Rectal smooth muscle tissue (tissue), 1 donor: ENCODE results near the gene PGBD5.
"Not testable (repeated sequence)": the region's sequence is repeated elsewhere in the genome, so short reads cannot be mapped to it uniquely, and the experiment has no call there.

Experiments
- H3K27ac ChIP-seq: one replicate; pipeline ENCODE4 v1.7.0; 2013; ENCODE audit warnings: low read depth, low read length, inconsistent platforms
- H3K27me3 ChIP-seq: one replicate; pipeline ENCODE4 v1.7.0; 2013; ENCODE audit warnings: low read length; ENCODE audit not compliant: control insufficient read depth, insufficient read depth
- H3K36me3 ChIP-seq: one replicate; pipeline ENCODE4 v1.7.0; 2013; ENCODE audit warnings: low read length; ENCODE audit not compliant: control insufficient read depth, insufficient read depth
- H3K4me1 ChIP-seq: one replicate; pipeline ENCODE4 v1.7.0; 2013; ENCODE audit warnings: low read length; ENCODE audit not compliant: control insufficient read depth, insufficient read depth
- H3K4me3 ChIP-seq: one replicate; pipeline ENCODE4 v1.7.0; 2013; ENCODE audit warnings: low read length
- H3K9ac ChIP-seq: one replicate; pipeline ENCODE4 v1.7.0; 2013; ENCODE audit warnings: low read length

Gene PGBD5

DNA sequence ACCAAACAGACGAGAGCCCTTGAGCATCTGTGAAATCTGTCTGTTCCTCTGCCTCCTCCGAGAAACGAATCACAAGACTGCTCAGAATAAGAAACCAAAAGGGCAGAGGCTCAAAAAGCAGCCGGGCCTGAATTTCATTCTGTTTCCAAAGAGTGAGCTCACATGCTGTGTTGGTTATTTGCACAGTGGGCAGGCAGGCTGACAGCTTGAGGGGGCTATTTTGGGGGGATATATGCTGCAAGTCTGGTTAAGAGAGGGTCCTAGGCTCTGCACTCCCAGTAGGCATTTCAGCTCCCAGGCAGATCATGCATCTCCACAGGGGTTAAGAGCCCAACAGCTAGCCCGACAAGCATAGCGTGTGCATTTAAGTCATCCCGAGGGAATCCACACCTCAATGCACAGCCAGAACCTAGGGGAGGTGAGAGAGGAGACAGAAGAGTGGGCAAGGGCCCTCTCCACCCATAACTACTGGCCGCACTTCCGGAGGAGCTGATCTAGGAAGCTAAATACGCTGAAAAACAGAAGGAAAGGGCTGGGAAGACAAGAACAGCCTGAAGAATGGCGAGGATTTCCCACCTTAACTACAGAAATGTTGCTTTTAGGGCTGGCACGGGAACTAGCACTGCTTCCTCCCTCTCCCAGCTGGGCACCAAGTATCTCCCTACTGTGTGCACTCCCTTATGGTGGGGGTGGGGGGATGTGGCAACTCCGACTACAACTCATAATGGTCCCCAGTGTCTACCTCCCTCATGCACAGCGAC lies 3.7 kb downstream of the PGBD5 start:
- H3K9ac ChIP-seq: no peak overlapping the region
- no peaks in the 10 kb centered on the region for H3K36me3 ChIP-seq
- H3K4me3 ChIP-seq: no peak overlapping the region
- H3K27ac ChIP-seq: no peak overlapping the region
- peaks cover 11% of the 10 kb centered on the region for H3K27me3 ChIP-seq
- peaks cover 2% of the 10 kb centered on the region for H3K4me1 ChIP-seq

DNA sequence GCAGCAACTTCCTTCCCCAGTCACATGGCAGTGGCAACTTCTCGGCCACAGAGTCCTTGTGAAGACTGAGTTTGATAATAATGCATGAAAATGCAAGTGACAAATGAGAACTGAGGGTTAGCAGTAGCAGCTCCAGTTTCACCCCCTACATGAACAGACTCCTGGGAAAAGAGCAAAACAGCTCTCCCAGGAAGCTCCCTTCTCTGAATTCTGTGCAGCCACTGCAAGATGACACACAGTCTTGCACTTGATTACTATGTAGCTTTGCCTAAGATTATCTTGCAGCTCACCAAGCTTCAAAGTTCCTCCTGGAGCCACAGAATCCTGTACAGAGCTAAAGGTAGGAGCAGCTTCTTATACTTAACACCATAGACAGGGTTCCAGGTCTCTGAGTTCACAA lies 4.7 kb downstream of the PGBD5 start:
- no peak overlapping the region for H3K27ac ChIP-seq
- H3K27me3 ChIP-seq: peaks cover 11% of the 10 kb centered on the region
- peaks cover 2% of the 10 kb centered on the region for H3K4me1 ChIP-seq
- H3K36me3 ChIP-seq: no peaks in the 10 kb centered on the region
- H3K9ac ChIP-seq: no peak overlapping the region
- no peak overlapping the region for H3K4me3 ChIP-seq

DNA sequence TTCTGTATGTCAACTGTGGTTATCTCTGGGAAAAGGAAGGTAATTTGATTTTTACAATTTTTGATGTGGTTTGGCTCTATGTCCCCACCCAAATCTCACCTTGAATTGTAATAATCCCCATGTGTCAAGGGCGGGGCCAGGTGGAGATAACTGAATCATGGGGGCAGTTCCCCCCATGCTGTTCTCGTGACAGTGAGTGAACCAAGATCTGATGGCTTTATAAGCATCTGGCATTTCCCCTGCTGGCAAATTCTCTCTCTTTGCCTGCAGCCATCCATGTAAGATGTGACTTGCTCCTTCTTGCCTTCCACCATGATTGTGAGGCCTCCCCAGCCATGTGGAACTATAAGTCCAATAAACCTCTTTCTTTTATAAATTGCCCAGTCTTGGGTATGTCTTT lies 5.8 kb downstream of the PGBD5 start:
- not testable (repeated sequence) for H3K9ac ChIP-seq, H3K4me3 ChIP-seq, H3K27ac ChIP-seq, H3K4me1 ChIP-seq, H3K36me3 ChIP-seq
- H3K27me3 ChIP-seq: peaks cover 11% of the 10 kb centered on the region

DNA sequence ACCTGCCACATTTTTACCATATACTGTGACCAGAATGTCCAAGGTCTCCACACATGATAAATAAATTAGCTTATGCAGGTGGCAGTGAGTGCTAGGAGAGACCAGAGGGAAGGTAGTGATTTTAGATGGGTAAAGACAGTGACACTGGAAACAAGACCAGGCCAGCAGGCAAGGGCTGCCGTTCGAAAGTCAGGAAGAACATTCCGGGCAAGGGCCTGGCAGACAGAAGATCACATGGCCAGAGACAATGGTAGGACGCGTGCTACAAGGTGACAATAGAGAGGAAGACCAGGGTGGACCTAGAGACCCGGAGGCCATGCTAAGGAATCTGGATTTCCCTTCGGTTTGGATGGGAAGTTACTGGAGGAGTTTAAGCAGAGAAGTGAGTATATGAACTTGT lies 9.7 kb downstream of the PGBD5 start:
- Histone ChIP-seq H3K4me1 (no peaks in the 10 kb centered on the region), H3K4me3 (no peak overlapping the region), H3K36me3 (no peaks in the 10 kb centered on the region), H3K27ac (no peak overlapping the region), H3K9ac (no peak overlapping the region), H3K27me3 (no peaks in the 10 kb centered on the region)

DNA sequence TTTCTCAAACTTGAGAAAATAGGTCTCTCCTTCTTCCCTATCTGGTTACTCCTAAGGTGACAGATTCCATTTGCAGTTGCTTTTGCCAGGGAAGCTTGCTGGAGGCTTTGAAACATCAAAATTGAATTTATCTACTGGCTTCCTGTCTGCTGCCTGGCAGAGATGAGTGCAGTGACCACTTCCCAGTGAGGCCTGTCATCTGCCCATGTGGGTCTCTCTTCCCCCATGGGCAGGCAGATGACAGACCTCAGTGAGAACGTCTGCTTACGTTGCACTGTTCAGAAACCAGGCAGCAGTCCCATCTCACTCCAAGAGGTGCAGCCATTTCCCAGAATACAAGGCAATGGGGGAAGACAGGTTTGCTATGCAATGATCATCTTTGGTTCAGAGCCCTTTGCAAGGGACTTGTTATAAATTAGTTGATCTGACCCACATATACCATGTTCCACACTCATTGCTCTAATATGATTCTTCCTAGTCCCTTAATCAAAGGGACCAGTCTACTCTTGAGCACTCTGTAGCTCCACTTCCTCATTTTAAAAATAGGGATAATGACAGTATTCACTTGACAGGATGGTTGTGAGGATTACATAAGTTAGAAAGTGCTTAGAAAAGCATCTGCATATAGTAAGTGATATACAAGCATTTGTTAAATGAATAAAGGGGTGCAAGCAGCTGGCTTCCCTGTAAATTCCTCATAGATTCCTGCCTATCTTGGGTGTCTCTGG lies 10.6 kb downstream of the PGBD5 start:
- H3K27me3 ChIP-seq: no peaks in the 10 kb centered on the region
- no peak overlapping the region for H3K4me3 ChIP-seq
- H3K27ac ChIP-seq: no peak overlapping the region
- no peak overlapping the region for H3K9ac ChIP-seq
- no peaks in the 10 kb centered on the region for H3K4me1 ChIP-seq
- H3K36me3 ChIP-seq: no peaks in the 10 kb centered on the region

DNA sequence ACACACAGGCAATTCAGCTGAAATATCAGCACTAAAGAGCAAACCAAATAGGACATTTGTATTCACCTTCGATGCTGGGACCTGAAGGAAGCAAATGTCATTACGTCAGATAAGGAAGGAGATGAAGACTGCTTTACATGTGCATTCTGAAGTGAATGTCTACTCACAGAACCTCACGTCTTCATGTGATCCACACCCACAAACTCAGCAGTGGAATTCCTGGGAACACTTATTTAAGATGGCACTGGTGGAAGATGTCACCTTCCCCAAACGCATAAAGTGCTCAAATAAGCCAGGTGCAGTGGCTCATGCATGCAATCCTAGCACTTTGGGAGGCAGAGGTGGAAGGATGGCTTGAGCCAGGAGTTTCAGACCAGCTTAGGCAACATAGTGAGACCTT lies 11.4 kb downstream of the PGBD5 start:
- Histone ChIP-seq H3K4me3 (no peak overlapping the region), H3K27ac (no peak overlapping the region), H3K4me1 (no peaks in the 10 kb centered on the region), H3K27me3 (no peaks in the 10 kb centered on the region), H3K9ac (no peak overlapping the region), H3K36me3 (no peaks in the 10 kb centered on the region)

DNA sequence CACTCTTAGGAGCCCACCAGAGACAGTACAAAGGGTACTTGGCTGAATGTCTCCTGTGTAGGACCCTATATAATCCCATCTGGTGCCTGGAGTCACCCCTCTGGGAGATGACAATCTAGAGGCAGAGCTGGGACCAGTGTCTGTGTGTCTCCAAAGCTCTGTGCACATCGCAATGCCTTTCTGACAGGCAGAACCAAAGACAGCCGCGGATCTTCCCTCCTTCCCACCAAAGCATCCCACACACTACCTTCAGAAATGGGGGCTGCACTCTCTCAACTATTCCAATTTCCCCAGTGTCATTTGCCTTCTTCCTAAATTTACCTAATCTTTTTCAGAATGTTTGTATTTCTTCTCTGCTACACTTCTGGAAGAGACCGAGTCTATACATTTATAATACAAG lies 12.0 kb downstream of the PGBD5 start:
- Histone ChIP-seq H3K27me3 (no peaks in the 10 kb centered on the region), H3K4me3 (no peak overlapping the region), H3K4me1 (no peaks in the 10 kb centered on the region), H3K36me3 (no peaks in the 10 kb centered on the region), H3K9ac (no peak overlapping the region), H3K27ac (no peak overlapping the region)

DNA sequence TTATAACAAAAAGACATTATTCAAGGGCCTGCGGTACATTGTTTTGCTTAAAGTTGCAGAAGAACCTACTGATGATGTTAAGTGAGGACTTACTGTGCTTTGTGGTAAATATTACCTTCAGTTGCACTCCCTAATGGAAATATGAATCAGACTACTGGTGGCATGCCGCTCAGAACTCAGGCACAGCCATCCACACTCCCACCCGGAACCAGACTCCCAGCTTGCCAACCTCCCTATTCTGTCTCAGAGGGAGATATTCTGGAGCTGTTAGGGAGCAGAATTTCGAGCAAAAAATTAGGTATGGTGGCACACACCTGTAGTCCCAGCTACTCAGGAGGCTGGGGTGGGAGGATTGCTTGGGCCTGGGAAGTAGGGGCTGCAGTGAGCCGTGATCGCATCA lies 13.1 kb downstream of the PGBD5 start:
- Histone ChIP-seq H3K27ac (no peak overlapping the region), H3K4me1 (no peaks in the 10 kb centered on the region), H3K9ac (no peak overlapping the region), H3K27me3 (no peaks in the 10 kb centered on the region), H3K36me3 (no peaks in the 10 kb centered on the region), H3K4me3 (no peak overlapping the region)

DNA sequence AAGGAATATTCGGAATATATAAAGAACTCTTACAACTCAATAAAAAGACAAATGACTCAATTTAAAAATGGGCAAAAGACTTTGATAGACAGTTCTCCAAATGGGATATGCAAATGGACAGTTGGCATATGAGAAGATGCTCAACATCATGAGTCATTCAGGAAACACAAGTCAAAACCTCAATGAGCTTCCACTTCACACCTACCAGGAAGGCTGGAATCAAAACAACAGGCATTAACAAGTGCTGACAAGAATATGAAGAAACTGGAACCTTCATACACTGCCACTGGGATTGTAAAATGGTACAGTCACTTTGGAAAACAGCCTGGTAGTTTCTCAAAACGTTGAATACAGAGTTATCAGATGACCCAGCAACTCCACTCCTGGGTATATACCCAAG lies 17.2 kb downstream of the PGBD5 start:
- H3K4me1 ChIP-seq: no peaks in the 10 kb centered on the region
- no peaks in the 10 kb centered on the region for H3K27me3 ChIP-seq
- no peak overlapping the region for H3K27ac ChIP-seq
- no peaks in the 10 kb centered on the region for H3K36me3 ChIP-seq
- H3K9ac ChIP-seq: no peak overlapping the region
- H3K4me3 ChIP-seq: no peak overlapping the region

DNA sequence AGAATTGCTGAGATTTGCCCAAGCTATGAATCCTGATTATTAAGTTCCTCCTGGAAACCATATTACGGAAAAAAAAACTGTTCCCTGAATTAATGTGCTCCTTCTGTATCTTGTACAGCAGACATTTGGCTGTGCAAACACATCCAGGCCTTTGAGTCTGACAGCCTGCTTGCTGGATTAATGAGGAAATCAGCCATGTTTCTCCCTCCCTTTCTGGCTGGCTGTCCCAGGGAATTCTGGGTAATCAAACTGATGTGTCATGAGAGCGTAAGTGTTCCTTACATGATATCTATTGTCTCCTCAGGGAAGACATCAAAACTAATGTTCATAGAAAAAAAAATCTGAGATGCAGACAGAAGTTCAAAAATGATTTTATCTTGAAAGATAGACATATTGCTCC lies 18.8 kb downstream of the PGBD5 start:
- Histone ChIP-seq H3K27me3 (no peaks in the 10 kb centered on the region), H3K36me3 (no peaks in the 10 kb centered on the region), H3K4me1 (no peaks in the 10 kb centered on the region), H3K27ac (no peak overlapping the region), H3K4me3 (no peak overlapping the region), H3K9ac (no peak overlapping the region)

DNA sequence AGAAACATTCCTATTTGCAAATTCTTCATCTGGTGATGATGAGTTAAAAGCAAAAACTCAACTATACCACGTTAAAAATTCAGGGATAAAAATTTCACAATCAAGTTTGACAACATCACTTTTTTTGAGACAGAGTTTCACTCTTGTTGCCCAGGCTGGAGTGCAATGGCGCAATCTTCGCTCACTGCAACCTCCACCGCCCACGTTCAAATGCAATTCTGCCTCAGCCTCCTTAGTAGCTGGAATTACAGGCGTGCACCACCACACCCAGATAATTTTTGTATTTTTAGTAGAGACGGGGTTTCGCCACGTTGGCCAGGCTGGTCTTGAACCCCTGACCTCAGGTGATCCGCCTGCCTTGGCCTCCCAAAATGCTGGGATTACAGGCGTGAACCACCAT lies 19.4 kb downstream of the PGBD5 start:
- not testable (repeated sequence) for H3K4me3 ChIP-seq, H3K27ac ChIP-seq, H3K4me1 ChIP-seq, H3K36me3 ChIP-seq, H3K27me3 ChIP-seq, H3K9ac ChIP-seq

DNA sequence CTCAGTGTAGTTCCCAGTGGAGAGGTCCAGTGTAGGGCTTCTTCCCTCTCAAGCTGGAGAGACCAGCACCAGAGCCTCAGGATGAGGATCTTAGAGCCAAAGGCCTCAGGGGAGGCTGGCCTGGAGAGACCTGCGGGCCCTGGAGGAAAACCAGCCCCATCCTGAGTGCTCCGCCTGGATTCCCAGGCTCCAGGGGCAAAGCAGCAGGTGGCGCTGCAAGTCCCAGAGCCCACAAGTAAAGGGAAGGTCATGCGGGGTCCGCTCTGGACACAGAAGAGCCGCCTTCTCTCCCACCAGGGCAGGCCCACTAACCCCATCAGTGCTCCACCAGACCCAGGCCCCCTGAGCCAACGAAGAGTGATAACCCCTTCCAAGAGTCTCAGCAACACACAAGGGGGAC lies 22.7 kb downstream of the PGBD5 start:
- H3K9ac ChIP-seq: no peak overlapping the region
- H3K27ac ChIP-seq: no peak overlapping the region
- no peak overlapping the region for H3K4me3 ChIP-seq
- H3K36me3 ChIP-seq: no peaks in the 10 kb centered on the region
- H3K27me3 ChIP-seq: no peaks in the 10 kb centered on the region
- H3K4me1 ChIP-seq: no peaks in the 10 kb centered on the region

DNA sequence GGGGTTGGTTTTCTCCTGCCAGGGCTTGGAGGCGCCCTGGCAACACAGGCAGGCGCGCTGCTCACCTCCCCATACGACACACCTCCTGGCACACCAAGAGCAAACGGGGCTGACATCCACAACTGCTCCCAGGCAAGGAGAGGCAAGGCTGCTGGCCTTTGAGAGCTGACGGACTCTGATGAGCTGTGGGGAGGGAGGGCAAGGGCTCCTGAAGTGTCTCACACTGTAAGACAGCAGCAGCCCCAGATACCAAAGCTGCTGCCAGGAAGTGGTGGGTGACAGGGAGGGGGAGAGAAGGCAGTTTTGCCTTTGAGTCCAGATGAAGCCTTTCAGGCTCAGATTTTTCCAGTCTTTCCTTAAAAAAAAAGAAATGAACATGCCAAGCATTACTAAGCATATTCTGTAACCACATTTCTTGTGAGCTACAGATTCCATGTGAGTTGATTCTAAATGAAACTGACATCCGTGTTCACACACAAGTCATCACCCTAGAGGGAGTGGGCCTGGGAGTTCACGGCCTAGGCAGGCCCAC lies 24.3 kb downstream of the PGBD5 start:
- H3K9ac ChIP-seq: no peak overlapping the region
- no peaks in the 10 kb centered on the region for H3K27me3 ChIP-seq
- no peak overlapping the region for H3K27ac ChIP-seq
- H3K36me3 ChIP-seq: no peaks in the 10 kb centered on the region
- no peak overlapping the region for H3K4me3 ChIP-seq
- H3K4me1 ChIP-seq: no peaks in the 10 kb centered on the region
